GM23338 (cell line): Measurements from ENCODE around the gene CTTN.

Source experiments
- CREB1 ChIP-seq: fragments of 250-450 bp; sonication (Bioruptor Pico); IDR thresholded peaks from 2 replicates; pipeline ENCODE4 v1.5.0; 2020; ENCODE audit warnings: low read depth, mild to moderate bottlenecking, moderate library complexity
- EZH2 ChIP-seq: fragments of 200-600 bp; sonication (generic); IDR thresholded peaks from one replicate; pipeline ENCODE4 v1.8.0; 2017; ENCODE audit warnings: antibody characterized with exemption, mild to moderate bottlenecking, low read depth; ENCODE audit not compliant: unreplicated experiment
- EZH2phosphoT487 ChIP-seq: fragments of 200-600 bp; sonication (generic); IDR thresholded peaks from one replicate; pipeline ENCODE4 v1.8.1; 2018; ENCODE audit warnings: antibody characterized with exemption; ENCODE audit not compliant: unreplicated experiment
- JUNB ChIP-seq: IDR thresholded peaks from one replicate; pipeline ENCODE4 v1.6.1; 2016; ENCODE audit warnings: antibody characterized with exemption; ENCODE audit not compliant: unreplicated experiment
- POLR2AphosphoS5 ChIP-seq: IDR thresholded peaks from 2 replicates; pipeline ENCODE4 v1.6.1; 2016; ENCODE audit warnings: antibody characterized with exemption, low read depth
- ZNF331 ChIP-seq: fragments of 250-450 bp; sonication (Bioruptor Pico); IDR thresholded peaks from 2 replicates; pipeline ENCODE4 v1.5.0; 2020; ENCODE audit warnings: low read depth, mild to moderate bottlenecking, moderate library complexity
- TF ChIP-seq, protein P1 (sequence below), 2 experiments: fragments of 200-600 bp in 1 of 2; sonication (generic) in 1 of 2; conservative IDR thresholded peaks; 2 replicates each; pipeline versions ENCODE4 v1.5.1 to v1.6.1; 2016 to 2017; ENCODE audit warnings: antibody characterized with exemption in 2 of 2, low read depth in 2 of 2, mild to moderate bottlenecking in 2 of 2, moderate library complexity in 1 of 2
- TF ChIP-seq, protein P2 (sequence below): IDR thresholded peaks from one replicate; pipeline ENCODE4 v1.6.1; 2018; ENCODE audit warnings: antibody characterized with exemption; ENCODE audit not compliant: unreplicated experiment

DNA sequence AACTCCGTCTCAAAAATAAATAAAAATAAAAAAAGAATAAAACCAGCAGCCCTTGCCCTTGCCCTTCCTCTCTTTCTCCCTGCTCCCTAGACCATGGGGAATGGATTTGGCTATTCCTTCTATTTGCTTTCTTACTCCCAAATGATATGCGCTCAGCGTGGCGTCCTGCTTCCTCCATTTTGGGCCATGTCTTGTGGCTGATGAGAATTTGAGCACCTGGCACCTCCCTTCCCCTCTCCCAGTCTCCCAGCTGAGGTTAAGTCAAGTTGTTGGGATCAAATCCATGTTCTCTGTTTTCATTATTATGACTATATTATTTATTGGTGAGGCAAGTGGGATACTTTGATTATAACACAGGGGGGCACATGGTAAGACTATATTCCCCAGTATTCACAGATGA, 10.8 kb upstream of the CTTN start:
- TF ChIP-seq CREB1 (CRISPR knock-in tag) (no peak), EZH2 (no peak), JUNB (no peak), POLR2AphosphoS5 (no peak), EZH2phosphoT487 (no peak), ZNF331 (no peak)
- TF ChIP-seq, protein P1, sequence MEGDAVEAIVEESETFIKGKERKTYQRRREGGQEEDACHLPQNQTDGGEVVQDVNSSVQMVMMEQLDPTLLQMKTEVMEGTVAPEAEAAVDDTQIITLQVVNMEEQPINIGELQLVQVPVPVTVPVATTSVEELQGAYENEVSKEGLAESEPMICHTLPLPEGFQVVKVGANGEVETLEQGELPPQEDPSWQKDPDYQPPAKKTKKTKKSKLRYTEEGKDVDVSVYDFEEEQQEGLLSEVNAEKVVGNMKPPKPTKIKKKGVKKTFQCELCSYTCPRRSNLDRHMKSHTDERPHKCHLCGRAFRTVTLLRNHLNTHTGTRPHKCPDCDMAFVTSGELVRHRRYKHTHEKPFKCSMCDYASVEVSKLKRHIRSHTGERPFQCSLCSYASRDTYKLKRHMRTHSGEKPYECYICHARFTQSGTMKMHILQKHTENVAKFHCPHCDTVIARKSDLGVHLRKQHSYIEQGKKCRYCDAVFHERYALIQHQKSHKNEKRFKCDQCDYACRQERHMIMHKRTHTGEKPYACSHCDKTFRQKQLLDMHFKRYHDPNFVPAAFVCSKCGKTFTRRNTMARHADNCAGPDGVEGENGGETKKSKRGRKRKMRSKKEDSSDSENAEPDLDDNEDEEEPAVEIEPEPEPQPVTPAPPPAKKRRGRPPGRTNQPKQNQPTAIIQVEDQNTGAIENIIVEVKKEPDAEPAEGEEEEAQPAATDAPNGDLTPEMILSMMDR (conservative IDR thresholded peaks at IDR 0.05; ENCODE audit: low read depth in 2 of 2): no peak
- TF ChIP-seq, protein P2, sequence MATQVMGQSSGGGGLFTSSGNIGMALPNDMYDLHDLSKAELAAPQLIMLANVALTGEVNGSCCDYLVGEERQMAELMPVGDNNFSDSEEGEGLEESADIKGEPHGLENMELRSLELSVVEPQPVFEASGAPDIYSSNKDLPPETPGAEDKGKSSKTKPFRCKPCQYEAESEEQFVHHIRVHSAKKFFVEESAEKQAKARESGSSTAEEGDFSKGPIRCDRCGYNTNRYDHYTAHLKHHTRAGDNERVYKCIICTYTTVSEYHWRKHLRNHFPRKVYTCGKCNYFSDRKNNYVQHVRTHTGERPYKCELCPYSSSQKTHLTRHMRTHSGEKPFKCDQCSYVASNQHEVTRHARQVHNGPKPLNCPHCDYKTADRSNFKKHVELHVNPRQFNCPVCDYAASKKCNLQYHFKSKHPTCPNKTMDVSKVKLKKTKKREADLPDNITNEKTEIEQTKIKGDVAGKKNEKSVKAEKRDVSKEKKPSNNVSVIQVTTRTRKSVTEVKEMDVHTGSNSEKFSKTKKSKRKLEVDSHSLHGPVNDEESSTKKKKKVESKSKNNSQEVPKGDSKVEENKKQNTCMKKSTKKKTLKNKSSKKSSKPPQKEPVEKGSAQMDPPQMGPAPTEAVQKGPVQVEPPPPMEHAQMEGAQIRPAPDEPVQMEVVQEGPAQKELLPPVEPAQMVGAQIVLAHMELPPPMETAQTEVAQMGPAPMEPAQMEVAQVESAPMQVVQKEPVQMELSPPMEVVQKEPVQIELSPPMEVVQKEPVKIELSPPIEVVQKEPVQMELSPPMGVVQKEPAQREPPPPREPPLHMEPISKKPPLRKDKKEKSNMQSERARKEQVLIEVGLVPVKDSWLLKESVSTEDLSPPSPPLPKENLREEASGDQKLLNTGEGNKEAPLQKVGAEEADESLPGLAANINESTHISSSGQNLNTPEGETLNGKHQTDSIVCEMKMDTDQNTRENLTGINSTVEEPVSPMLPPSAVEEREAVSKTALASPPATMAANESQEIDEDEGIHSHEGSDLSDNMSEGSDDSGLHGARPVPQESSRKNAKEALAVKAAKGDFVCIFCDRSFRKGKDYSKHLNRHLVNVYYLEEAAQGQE: no peak
